ENCODE measurements around the gene ASB15.
"Not testable (repeated sequence)": the region's sequence is repeated elsewhere in the genome, so short reads cannot be mapped to it uniquely, and the experiment has no call there.

ASB15 gene

DNA sequence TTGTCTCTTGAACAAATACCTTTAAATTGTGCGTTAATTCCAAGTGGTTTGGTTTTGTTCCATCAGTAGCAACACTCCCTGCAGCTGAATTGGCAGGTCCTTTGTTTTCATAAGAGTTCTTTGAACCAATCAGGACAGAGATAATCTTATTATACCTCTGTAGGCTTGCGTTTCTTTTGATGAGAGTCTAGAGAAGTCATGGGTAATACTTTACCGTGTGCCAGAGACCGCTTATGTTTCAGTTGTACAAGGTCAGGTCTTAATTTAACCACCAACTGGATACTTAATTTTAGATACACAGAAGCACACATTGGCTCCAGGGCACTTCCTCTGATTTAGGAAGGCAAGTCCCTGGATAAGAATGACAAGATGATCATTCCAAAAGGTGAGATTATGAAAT, at the start of gene ASB15:
ASB15 (plus strand) TSS at position 292 of the 400 bp plus-strand sequence. CDS start 12,682 bp downstream, outside the sequence.
- no peak within 1 kb of the TSS for H3K4me3 ChIP-seq
- H3K27ac ChIP-seq, result no peak within 1 kb of the TSS

DNA sequence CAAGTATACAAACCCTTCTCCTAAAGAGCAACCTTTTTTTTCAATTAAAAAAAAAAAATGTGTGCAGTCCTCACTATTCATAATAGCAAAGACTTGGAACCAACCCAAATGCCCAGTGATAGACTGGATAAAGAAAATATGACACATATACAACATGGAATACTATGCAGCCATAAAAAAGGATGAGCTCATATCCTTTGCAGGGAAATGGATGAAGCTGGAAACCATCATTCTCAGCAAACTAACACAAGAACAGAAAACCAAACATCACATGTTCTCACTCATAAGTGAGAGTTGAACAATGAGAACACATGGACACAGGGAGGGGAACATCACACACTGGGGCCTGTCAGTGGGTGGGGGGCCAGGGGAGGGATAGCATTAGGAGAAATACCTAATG, 49.5 kb upstream of the ASB15 start:
- not testable (repeated sequence) for H3K4me3 ChIP-seq, H3K27ac ChIP-seq

GRCh38 chr7:123552641-123553040, 49.0 kb upstream of the ASB15 start:
- Histone ChIP-seq H3K4me3 (no peak overlapping the region), H3K27ac (no peak overlapping the region)

DNA sequence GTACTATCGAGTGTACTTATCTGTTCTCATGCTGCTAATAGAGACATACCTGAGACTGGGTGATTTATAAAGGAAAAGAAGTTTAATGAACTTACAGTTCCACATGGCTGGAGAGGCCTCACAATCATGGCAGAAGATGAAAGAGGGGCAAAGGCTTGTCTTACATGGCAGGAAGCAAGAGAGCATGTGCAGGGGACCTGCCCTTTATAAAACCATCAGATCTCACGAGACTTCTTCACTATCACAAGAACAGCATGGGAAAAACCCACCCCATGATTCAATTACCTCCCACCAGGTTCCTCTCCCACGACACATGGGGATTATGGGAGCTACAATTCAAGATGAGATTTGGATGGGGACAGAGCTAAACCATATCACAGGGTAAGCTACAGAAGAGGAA, 48.5 kb upstream of the ASB15 start:
- no peak overlapping the region for H3K27ac ChIP-seq
- H3K4me3 ChIP-seq, result no peak overlapping the region

- Histone ChIP-seq H3K4me3 (no peak overlapping the region), H3K27ac (no peak overlapping the region)
These were observed 46.1 kb upstream of the ASB15 start for GRCh38 chr7:123555484-123555883.

- Histone ChIP-seq H3K4me3 (peak overlapping the region; percentile 66 to 94 (median 77)), H3K27ac (peak overlapping the region; percentile 61 to 94 (median 83))
These were observed 44.6 kb upstream of the ASB15 start for GRCh38 chr7:123557016-123557397.

GRCh38 chr7:123557398-123558288, 44.0 kb upstream of the ASB15 start, which contains the start of gene NDUFA5:
NDUFA5 (minus strand) TSS chr7:123557818; CDS start chr7:123557795, 23 bp downstream.
- Histone ChIP-seq H3K27ac (peak within 1 kb of the TSS; percentile 61 to 94 (median 83)), H3K4me3 (peak within 1 kb of the TSS; percentile 66 to 94 (median 77))

GRCh38 chr7:123558289-123558874, 43.2 kb upstream of the ASB15 start:
- peak overlapping the region; percentile 66 to 94 (median 77) for H3K4me3 ChIP-seq
- H3K27ac ChIP-seq, result peak overlapping the region in 19 of 21 experiments; percentile 32 to 94 (median 81)

DNA sequence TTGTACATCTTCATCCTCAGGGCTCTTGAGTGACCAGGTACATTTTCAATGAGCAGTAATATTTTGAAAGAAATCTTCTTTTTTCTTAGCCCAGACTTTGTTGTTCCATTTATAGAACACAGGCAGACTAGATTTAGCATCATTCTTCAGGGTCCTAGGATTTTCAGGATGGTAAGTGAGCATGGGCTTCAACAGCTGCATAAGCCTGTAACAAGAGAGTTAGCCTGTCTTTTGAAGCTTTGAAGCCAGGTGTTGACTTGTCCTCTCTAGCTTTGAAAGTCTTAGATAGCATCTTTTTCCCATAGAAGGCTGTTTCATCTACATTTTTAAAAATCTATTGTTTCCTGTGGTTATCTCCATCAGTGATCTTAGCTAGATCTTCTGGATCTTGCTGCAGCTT, 39.5 kb upstream of the ASB15 start:
- Histone ChIP-seq H3K4me3 (no peak overlapping the region), H3K27ac (no peak overlapping the region)

- H3K4me3 ChIP-seq, result no peak overlapping the region
- H3K27ac ChIP-seq, result no peak overlapping the region
These were observed 32.1 kb upstream of the ASB15 start for GRCh38 chr7:123569352-123570010.

DNA sequence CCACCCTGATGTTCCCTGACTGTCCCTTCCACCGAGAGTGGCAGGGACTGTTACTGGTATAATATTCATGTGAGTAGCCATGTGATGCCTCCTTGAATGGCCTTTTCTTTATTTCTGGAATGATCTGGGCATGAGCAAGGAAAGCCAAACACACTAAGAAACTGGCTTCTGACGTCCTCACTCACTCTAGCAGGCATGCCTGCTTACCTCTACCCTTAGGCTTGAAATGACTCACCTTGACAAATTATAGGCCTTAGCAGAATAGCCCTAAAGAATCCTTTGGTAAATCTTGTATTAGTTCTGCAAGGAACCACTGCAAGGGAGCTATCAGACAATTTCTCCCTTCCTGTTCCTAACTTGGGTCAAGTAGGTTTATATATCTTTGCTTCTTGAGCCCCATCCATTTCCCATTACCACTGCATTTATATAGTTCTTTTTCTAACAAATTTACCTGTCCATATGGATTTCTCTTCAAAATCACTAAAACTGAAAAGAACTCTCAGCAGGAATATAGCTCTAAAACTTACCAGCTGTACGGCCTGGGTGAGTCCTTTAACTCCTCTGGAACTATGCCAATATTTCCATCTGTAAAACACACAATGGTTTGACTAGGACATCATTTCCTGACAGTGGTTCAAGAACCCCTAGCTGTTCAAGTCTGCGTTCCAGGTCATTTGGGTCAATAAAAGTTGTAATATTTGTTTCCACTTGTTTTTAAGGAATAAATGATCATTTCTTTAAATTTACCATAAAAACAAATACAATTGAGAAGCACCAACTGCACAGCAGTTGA, 31.0 kb upstream of the ASB15 start:
- no peak overlapping the region for H3K27ac ChIP-seq
- H3K4me3 ChIP-seq, result no peak overlapping the region

DNA sequence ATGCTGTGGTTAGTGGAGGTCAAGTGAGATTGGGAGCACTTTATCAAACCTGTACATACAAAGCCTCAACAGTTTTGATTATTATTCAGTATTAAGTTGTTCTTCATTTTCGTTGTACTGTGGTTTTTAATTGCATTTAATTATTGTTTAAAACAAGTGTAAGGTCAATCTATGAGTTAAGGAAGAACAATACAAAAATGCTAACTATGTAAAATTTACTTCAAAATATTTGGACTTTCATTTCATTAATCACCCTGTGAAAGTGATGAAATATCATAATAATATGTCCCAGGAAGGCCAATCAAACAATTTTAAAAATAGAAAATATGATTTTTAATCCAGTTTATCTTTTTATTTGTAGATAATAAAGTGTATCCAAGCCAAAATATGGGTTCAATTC, 30.4 kb upstream of the ASB15 start:
- Histone ChIP-seq H3K27ac (no peak overlapping the region), H3K4me3 (no peak overlapping the region)

GRCh38 chr7:123571684-123572083, 29.9 kb upstream of the ASB15 start:
- Histone ChIP-seq H3K27ac (no peak overlapping the region), H3K4me3 (no peak overlapping the region)

DNA sequence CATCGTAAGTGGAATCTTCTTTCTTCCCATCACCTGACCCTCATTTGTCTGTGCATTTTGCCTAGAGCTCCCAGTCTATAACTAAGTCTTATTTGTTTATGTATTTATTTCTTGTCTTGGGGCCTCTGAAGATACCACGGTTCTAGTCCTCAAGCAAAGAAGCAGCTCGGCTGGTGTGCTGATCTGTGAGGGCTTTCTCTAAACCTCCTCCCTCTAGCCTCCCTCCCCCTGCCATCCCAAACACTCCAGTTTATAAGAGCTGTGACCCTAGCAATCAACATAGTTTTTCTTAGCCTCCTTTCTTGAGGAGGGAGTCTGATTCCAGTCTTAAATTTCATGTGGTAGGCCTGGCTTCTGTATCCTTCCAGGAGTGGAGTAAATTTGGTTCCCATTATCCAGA, 28.3 kb upstream of the ASB15 start:
- H3K4me3 ChIP-seq, result no peak overlapping the region
- no peak overlapping the region for H3K27ac ChIP-seq

DNA sequence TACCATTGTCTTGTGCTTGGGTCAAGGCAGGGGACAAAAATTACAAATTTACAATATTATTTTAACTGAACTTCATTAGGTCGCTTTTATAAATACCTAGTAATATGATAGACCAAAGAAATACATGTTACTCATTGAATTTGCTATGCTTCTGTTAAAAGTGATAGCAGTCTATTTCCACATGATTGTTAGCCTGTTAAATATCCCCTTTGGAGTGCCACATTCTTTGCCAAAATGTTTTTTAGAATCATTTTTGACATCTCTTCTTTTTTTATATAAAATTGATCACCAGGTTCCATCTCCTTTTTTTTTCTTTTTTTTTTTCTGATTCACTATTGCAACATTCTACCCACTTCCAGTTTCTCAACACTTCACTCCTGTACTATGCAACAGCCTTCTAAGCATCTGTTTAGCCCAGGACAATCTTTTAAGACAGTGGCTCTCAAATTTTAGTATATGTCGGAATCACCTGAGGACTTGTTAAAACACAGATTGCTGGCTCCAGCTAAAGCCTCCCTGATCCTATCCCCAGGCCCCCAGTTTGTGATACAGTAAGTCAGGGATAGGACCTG, 27.6 kb upstream of the ASB15 start:
- Histone ChIP-seq H3K4me3 (no peak overlapping the region), H3K27ac (no peak overlapping the region)

GRCh38 chr7:123579416-123579815, 22.2 kb upstream of the ASB15 start:
- no peak overlapping the region for H3K27ac ChIP-seq
- no peak overlapping the region for H3K4me3 ChIP-seq

DNA sequence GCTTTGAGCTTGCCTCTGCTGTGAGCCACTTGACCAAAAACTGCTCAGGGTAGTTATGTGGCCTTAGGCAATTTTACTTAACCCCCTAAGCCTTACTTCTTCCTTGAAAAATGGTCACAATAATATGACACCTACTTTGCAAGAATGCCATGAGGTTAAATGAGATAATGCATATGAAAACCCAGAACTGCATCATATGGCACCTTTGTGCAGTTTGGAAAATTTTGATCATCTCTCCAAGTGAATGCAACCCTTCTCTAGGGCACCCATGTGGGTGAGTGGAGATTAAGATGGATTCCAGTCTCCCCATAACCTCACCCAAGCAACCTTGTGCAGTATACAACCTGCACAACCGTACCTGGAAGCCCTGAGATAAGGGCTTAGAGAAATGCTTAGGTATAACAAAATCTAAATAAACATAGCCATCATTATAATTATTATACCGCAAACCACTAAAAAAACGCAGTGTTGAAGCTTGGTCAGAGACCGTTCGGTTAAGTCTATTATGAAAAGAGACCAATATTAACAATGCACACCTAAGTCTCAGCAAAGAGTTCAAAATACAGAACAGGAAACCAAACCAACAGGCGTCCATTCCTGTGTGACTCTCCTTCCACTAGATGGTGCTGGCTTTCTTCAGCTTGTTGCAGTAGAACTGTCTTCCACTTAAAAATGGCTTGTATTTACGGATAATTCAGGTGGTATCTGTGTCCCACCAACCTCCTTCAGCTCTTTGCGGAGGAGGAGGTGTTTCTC, 21.0 kb upstream of the ASB15 start:
- Histone ChIP-seq H3K27ac (no peak overlapping the region), H3K4me3 (no peak overlapping the region)

GRCh38 chr7:123581162-123581459, 20.5 kb upstream of the ASB15 start:
- Histone ChIP-seq H3K27ac (no peak overlapping the region), H3K4me3 (no peak overlapping the region)

DNA sequence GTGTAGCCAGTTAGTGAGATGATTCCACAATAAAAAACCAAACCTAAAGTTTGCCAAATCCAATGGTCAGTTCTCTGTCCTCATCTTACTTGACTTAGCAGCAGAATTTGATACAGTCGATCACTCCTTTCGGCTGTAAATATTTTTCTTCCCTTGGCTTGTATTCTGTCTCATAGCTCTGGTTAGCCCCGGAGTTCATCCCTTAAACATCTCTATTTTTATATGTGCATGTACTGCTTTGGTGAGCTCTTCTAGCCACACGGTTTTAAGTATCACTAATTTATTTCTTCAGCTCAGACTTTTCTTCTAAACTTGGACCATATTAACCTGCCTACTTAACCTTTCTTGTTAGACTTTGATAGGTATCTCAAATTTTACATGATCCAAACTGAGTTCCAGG, 17.8 kb upstream of the ASB15 start:
- H3K4me3 ChIP-seq, result no peak overlapping the region
- no peak overlapping the region for H3K27ac ChIP-seq

All from skin epidermis (tissue), 12 donors.